ENCODE results near the gene PCNX3. TPM values are rescaled to one million over a fixed set of nuclear protein-coding genes. Genes with fewer than 3 reads are reported as not detected.

PCNX3 gene
- total RNA-seq, 1 donor from 2014 or later: 61.8 TPM

DNA sequence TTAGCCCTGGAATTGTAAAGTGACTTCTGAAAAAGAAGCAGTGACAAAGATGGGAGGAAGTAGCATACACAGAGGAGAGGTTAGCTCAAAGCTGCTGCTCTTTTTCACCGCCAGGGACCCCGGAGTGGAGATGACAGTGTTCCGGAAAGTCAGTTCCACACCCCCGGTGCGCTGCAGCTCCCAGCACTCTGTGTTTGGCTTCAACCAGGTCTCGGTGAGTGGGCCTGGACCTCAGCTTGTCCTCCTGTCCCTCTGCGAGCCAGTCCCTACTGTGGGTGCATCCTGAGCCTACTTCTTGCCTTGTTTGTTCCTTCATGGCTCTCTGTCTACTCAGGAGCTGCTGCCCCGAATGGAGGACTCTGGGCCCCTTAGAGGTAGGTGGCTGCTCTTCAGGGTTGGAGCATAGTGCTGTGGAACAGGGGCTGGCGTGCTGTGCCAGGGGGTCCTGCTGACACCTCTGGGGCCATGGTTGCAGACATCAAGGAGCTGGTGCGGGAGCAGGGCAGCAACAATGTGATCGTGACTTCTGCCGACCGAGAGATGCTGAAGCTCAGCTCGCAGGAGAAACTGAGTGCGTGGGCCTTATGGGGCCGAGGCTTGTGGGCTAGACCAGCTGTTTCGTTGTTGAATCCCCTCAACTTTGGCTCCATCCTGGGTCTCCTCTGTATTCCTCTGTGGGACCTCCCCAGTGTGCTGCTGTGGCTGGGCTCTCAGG is 1.7 kb downstream of the PCNX3 start:
- peak overlapping the region; percentile 50 for H3K27ac Mint-ChIP-seq
- peaks cover 16% of the 10 kb centered on the region for H3K4me1 Mint-ChIP-seq
- H3K27me3 Mint-ChIP-seq (ENCODE audit: low read depth): no peaks in the 10 kb centered on the region
- DNase-seq (ENCODE audit: low spot score in 2 of 2, unreplicated experiment in 2 of 2): no peak
- H3K4me3 Mint-ChIP-seq: peak overlapping the region; percentile 97
- peaks cover 6% of the 10 kb centered on the region for H3K36me3 Mint-ChIP-seq
- H3K9me3 Mint-ChIP-seq: no peaks in the 10 kb centered on the region
- TF ChIP-seq CTCF (IDR thresholded peaks at IDR 0.05; ENCODE audit: unreplicated experiment): no peak

GRCh38 chr11:65617990-65618751 is 2.6 kb downstream of the PCNX3 start:
- Mint-ChIP-seq H3K4me1 (peaks cover 12% of the 10 kb centered on the region), H3K27me3 (ENCODE audit: low read depth) (no peaks in the 10 kb centered on the region), H3K9me3 (no peaks in the 10 kb centered on the region), H3K4me3 (no peak overlapping the region), H3K27ac (no peak overlapping the region), H3K36me3 (peaks cover 10% of the 10 kb centered on the region)
- no peak for DNase-seq (ENCODE audit: low spot score in 2 of 2, unreplicated experiment in 2 of 2)
- TF ChIP-seq CTCF (IDR thresholded peaks at IDR 0.05; ENCODE audit: unreplicated experiment): no peak

GRCh38 chr11:65618763-65619162 is 3.2 kb downstream of the PCNX3 start:
- Mint-ChIP-seq H3K4me3 (no peak overlapping the region), H3K27ac (no peak overlapping the region)

DNA sequence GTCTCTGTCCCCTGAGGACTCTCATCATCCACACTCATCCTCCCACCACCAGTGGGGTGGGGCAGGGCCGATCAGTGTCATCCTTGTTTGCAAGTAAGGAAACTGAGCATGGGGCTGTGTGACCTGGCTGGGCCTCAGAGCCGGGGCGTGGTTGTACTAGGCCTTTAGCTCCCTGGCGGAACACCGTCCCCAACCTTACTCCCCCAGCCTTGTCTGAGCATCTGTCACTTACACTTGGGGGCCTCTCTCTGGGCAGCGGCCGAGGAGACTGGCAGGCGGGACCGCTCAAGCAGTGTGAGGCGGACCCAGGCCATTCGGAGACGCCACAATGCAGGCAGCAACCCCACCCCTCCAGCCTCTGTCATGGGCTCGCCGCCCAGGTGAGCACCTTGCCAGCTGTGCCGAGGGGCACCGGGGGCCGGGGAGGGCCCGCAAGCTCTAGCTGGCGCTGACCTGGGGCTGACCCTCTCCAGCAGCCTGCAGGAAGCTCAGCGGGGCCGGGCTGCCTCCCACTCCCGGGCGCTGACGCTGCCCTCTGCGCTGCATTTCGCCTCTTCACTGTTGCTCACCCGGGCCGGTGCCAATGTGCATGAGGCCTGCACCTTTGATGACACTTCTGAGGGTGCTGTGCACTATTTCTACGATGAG is 3.8 kb downstream of the PCNX3 start:
- H3K9me3 Mint-ChIP-seq: no peaks in the 10 kb centered on the region
- no peak overlapping the region for H3K27ac Mint-ChIP-seq
- no peaks in the 10 kb centered on the region for H3K27me3 Mint-ChIP-seq (ENCODE audit: low read depth)
- no peak for TF ChIP-seq CTCF (IDR thresholded peaks at IDR 0.05; ENCODE audit: unreplicated experiment)
- peaks cover 8% of the 10 kb centered on the region for H3K4me1 Mint-ChIP-seq
- no peak overlapping the region for H3K4me3 Mint-ChIP-seq
- DNase-seq (ENCODE audit: low spot score in 2 of 2, unreplicated experiment in 2 of 2): no peak
- H3K36me3 Mint-ChIP-seq: peaks cover 12% of the 10 kb centered on the region

More at GRCh38 chr11:65618763-65619162, 3.2 kb downstream of the PCNX3 start:
- peaks cover 10% of the 10 kb centered on the region for H3K36me3 Mint-ChIP-seq
- no peak for TF ChIP-seq CTCF (IDR thresholded peaks at IDR 0.05; ENCODE audit: unreplicated experiment)
- no peaks in the 10 kb centered on the region for H3K27me3 Mint-ChIP-seq (ENCODE audit: low read depth)
- H3K4me1 Mint-ChIP-seq: peaks cover 10% of the 10 kb centered on the region
- H3K9me3 Mint-ChIP-seq: no peaks in the 10 kb centered on the region
- no peak for DNase-seq (ENCODE audit: low spot score in 2 of 2, unreplicated experiment in 2 of 2)

- H3K4me3 Mint-ChIP-seq: no peak overlapping the region
Measured at GRCh38 chr11:65620666-65621065, 5.1 kb downstream of the PCNX3 start.

More at GRCh38 chr11:65620666-65621065, 5.1 kb downstream of the PCNX3 start:
- peaks cover 13% of the 10 kb centered on the region for H3K36me3 Mint-ChIP-seq
- no peak for DNase-seq (ENCODE audit: low spot score in 2 of 2, unreplicated experiment in 2 of 2)
- H3K27ac Mint-ChIP-seq: no peak overlapping the region
- no peaks in the 10 kb centered on the region for H3K27me3 Mint-ChIP-seq (ENCODE audit: low read depth)
- H3K4me1 Mint-ChIP-seq: peaks cover 8% of the 10 kb centered on the region
- TF ChIP-seq CTCF (IDR thresholded peaks at IDR 0.05; ENCODE audit: unreplicated experiment): no peak
- no peaks in the 10 kb centered on the region for H3K9me3 Mint-ChIP-seq

Data from mesothelial cell of epicardium (in vitro differentiated cells).